GM12872 (cell line): Measurements from ENCODE around the gene PHACTR3.

Experiments
- TF ChIP-seq, protein P1 (sequence below): IDR thresholded peaks from 3 replicates; pipeline ENCODE4 v1.5.1; 2011; ENCODE audit warnings: low read depth, mild to moderate bottlenecking, low read length, moderate library complexity; ENCODE audit not compliant: insufficient read depth

PHACTR3 gene

DNA sequence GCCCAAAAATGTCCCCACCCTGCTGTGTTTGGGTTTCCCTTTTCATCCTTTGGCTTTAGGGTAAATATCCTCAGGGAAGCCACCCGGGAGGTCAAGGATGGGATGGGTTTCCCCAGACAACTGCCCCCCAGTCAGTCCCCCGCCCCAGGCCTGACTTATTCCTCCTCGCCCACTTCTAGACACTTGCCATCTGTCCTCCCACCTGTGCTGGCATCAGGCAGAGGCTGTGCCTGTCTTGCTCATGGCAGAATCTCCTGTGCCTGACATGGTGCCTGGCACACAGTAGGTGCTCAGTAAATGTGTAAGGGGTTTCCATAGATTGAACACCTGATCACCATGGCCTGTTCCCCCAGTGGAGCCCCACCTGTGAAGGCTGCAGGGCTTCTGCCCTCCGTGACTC lies 141.8 kb downstream of the PHACTR3 start:
- TF ChIP-seq, protein P1, sequence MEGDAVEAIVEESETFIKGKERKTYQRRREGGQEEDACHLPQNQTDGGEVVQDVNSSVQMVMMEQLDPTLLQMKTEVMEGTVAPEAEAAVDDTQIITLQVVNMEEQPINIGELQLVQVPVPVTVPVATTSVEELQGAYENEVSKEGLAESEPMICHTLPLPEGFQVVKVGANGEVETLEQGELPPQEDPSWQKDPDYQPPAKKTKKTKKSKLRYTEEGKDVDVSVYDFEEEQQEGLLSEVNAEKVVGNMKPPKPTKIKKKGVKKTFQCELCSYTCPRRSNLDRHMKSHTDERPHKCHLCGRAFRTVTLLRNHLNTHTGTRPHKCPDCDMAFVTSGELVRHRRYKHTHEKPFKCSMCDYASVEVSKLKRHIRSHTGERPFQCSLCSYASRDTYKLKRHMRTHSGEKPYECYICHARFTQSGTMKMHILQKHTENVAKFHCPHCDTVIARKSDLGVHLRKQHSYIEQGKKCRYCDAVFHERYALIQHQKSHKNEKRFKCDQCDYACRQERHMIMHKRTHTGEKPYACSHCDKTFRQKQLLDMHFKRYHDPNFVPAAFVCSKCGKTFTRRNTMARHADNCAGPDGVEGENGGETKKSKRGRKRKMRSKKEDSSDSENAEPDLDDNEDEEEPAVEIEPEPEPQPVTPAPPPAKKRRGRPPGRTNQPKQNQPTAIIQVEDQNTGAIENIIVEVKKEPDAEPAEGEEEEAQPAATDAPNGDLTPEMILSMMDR: no peak

DNA sequence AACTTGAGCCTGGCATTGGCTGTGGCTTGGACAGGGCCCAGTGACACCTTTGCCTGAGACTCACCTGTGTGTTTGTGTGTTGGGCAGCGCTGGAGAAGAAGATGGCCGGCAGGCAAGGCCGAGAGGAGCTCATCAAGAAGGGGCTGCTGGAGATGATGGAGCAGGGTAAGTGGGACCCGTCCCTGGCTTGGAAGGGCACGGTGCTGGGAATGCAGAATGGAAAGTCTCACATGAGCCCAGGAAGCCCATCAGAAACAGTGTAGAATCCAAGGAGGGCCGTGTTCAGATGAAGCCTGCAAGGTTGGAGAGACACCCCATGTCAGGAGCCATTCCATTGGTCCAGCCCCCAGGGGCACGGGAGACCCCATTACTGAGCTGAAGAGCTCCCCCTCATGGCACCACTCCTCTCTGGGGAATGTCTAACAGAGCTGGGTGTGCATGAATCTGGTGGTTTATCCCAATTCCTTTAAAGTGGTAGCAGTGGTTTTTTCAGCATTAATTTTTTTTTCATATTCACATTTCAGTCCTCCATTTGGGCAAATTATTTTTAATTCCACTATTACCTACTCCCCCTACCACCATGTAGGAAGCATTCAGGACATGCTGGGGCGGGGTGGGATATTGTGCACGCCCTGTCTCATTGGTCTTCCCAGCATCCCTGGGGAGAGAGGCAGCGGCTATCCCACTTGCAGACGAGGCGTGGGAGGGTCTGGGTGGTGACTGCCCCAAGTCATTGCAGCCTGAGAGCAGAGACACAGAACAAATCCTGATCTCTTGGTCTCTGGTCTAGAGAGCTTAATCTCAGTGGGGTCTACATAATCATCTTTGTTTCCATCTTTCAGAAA lies 143.6 kb downstream of the PHACTR3 start:
- TF ChIP-seq, protein P1: no peak

DNA sequence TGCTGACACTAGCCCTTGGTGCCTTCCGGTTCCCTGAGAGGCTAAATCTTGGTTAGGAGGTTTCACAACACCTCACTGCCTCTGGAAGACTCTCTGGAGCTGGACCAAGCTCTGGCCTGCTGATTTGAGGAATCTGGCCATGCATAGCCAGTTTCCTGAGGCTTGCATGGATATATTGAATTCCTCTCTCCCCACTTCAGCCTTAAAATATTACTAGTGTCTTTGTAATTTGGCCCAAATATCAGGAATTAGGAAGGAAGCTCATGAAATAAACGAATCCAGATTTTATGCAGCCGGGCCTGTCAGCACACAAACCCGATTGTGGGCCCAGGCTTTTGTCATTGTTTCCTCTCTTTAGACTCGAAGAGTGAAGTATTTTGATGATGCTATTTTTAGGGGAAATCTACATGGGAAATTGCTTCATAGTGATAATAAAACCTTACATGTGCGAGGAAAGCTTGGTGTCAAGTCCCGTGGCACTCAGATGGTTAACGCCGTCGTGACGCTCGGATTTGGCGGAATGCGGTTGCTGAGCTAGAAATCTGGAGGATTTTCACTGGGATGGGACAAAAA lies 144.4 kb downstream of the PHACTR3 start:
- TF ChIP-seq, protein P1: no peak

DNA sequence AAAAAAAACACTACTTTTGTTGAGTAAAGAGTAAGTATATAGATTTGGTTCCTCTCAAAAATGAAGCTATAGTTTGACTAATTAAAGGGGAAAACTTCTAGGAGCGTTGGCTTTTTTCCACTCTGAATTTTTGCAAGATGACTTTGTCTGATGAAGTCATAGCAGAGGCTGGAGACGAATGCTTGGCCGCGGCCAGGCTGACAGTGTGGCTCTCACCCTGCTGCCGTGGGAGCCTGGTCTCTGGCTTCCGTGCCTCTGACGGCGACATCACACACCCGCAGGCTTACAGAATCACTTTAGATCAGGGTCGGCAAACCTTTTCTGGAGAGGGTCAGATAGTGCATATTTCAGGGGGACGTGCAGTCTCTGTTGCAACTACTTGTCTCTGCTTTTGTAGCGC lies 145.0 kb downstream of the PHACTR3 start:
- TF ChIP-seq, protein P1: no peak

DNA sequence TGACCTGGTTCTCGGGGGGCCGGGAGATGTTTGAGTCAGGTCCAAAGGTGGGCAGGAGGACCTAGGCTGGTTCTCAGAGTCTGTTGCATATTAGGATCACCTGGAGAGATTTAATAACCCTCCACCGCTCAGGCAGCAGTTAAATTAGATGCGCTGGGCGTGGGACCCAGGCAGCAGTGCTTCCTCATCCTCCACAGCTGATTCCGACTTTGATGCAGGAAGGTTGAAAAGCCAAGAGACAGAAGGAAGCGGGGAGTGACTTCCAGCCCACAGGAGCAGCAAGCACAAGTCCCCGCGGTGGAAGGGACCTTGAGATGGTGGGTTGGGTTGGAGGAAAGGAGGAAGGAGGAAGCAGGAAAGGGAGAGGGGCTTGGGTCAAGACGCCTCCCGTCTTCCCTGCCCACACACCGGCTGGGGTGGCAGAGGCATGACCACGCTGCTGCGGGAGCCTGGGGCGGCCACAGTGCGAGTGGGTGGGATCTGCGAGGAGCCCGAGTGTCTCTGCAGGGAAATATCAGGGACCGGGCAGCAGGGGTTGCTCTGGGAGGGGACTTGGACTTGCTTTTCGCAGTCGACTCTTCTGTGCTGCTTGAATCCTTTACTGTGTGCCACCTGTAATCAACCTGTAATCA lies 146.0 kb downstream of the PHACTR3 start:
- TF ChIP-seq, protein P1: no peak

DNA sequence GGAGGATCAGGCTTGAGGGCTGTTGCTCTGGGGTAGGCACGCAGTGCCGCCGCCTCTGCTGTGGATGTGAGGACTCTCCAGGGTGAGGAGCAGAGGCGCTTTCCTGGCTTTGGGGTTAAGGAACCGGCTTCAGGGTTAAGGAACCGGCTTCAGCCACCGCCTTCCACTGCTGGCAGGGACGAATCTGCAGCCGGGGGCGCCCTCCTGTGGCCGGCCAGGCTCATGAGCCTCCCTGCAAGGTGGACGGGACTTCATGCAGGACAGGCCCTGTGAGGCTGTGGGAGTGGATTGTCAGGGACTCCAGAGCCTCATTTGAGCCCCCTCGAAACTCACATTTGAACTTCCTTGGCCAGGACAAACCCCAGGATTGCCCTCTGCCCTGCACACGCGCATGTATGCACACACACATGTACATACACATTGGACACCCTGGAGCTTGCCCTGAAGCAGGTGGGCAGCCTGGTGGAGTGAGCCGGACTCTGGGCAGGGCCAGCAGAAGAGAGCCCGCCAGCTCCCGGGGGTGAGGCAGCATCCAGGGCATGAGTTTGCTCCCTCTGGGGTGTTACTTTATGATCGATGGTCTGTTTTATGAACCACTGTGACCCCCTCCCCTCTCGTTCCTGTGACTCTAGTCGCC lies 146.9 kb downstream of the PHACTR3 start:
- TF ChIP-seq, protein P1: peak; percentile 92

DNA sequence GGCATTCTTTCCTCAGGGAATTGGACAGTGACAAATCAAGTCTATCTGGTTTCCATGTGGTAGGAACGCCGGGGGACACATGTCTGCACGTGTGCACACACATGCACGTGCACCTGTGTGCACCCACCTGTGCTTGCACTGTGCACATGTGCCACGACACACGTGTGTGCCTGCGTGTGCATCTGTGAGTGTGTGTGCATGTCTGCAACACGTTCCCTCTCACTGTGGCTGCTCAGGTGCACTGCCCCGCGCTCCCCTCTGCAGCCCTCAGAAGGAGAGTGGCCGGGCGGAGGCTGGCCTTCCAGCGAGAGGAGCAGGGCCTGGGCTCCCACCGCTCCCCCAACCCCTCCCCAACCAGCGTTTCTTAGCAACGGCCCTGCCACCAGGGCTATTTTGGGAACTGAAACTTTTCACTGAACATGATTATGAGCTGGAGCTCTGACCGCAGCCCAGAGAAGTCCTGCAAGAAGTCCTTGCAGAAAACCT lies 147.8 kb downstream of the PHACTR3 start:
- TF ChIP-seq, protein P1: no peak
